DOHH2 (cell line): Measurements from ENCODE around the gene RTTN.

ENCODE experiments used
- H3F3A ChIP-seq: fragments of 200-600 bp; sonication (generic), shearing (Covaris generic); 2 replicates; pipeline ENCODE4 v1.6.0; 2016; ENCODE audit warnings: antibody characterized with exemption, mild to moderate bottlenecking; ENCODE audit not compliant: control insufficient read depth, insufficient read depth
- H3K27ac ChIP-seq: fragments of 200-600 bp; sonication (generic); 2 replicates; pipeline ENCODE4 v1.5.1; 2014; ENCODE audit warnings: low read depth, mild to moderate bottlenecking, low read length, moderate library complexity
- H3K27me3 ChIP-seq: fragments of 200-600 bp; sonication (generic); 2 replicates; pipeline ENCODE4 v1.6.1; 2014; ENCODE audit warnings: mild to moderate bottlenecking, low read length, mixed read lengths; ENCODE audit not compliant: control insufficient read depth
- H3K36me3 ChIP-seq: fragments of 200-600 bp; sonication (generic); 2 replicates; pipeline ENCODE4 v1.6.1; 2014; ENCODE audit warnings: mild to moderate bottlenecking, low read length, moderate library complexity, mixed read lengths; ENCODE audit not compliant: control insufficient read depth
- H3K4me1 ChIP-seq: fragments of 200-600 bp; sonication (generic); 2 replicates; pipeline ENCODE4 v1.6.1; 2014; ENCODE audit warnings: mild to moderate bottlenecking, low read length, mixed read lengths; ENCODE audit not compliant: control insufficient read depth
- H3K4me2 ChIP-seq: fragments of 200-600 bp; sonication (generic); 2 replicates; pipeline ENCODE4 v1.6.0; 2014; ENCODE audit warnings: mild to moderate bottlenecking, low read length, moderate library complexity
- H3K4me3 ChIP-seq: fragments of 200-600 bp; sonication (generic); 2 replicates; pipeline ENCODE4 v1.5.1; 2014; ENCODE audit warnings: mild to moderate bottlenecking, low read length, mixed read lengths
- H3K79me2 ChIP-seq: fragments of 200-600 bp; sonication (generic); 2 replicates; pipeline ENCODE4 v1.6.1; 2014; ENCODE audit warnings: mild to moderate bottlenecking, low read length, mixed read lengths; ENCODE audit not compliant: control insufficient read depth
- H3K9me2 ChIP-seq: fragments of 200-600 bp; sonication (generic); replicated peaks from 2 replicates; pipeline ENCODE4 v1.6.1; 2014; ENCODE audit warnings: mild to moderate bottlenecking, low read length, mixed read lengths; ENCODE audit not compliant: control insufficient read depth
- H3K9me3 ChIP-seq: fragments of 200-600 bp; sonication (generic); 2 replicates; pipeline ENCODE4 v1.6.1; 2014; ENCODE audit warnings: antibody characterized with exemption, low read length, mixed read lengths; ENCODE audit not compliant: control insufficient read depth, insufficient read depth
- H4K20me1 ChIP-seq: fragments of 200-600 bp; sonication (generic); 2 replicates; pipeline ENCODE4 v1.6.0; 2014; ENCODE audit warnings: low read depth, mild to moderate bottlenecking, antibody characterized with exemption, low read length, moderate library complexity; ENCODE audit not compliant: control insufficient read depth, insufficient read depth
- EZH2phosphoT487 ChIP-seq: fragments of 200-600 bp; sonication (generic); IDR thresholded peaks from 2 replicates; pipeline ENCODE4 v1.6.1; 2017; ENCODE audit warnings: borderline replicate concordance, mild to moderate bottlenecking, antibody characterized with exemption, low read length, moderate library complexity, mixed read lengths
- TF ChIP-seq, protein P1 (sequence below): fragments of 200-600 bp; sonication (generic); IDR thresholded peaks from one replicate; pipeline ENCODE4 v1.5.1; 2014; ENCODE audit warnings: antibody characterized with exemption, mild to moderate bottlenecking, low read depth, low read length; ENCODE audit not compliant: poor library complexity, severe bottlenecking

Gene RTTN

GRCh38 chr18:70058916-70059315 is 146.6 kb downstream of the RTTN start:
- H3K79me2 ChIP-seq: no peaks in the 10 kb centered on the region
- no peaks in the 10 kb centered on the region for H3K27me3 ChIP-seq
- no peaks in the 10 kb centered on the region for H3F3A ChIP-seq
- H4K20me1 ChIP-seq: no peaks in the 10 kb centered on the region
- no peaks in the 10 kb centered on the region for H3K4me1 ChIP-seq
- H3K36me3 ChIP-seq: peaks cover 45% of the 10 kb centered on the region
- no peaks in the 10 kb centered on the region for H3K9me3 ChIP-seq
- H3K27ac ChIP-seq: no peak overlapping the region
- H3K4me2 ChIP-seq: no peak overlapping the region
- no peaks in the 10 kb centered on the region for H3K9me2 ChIP-seq
- no peak for TF ChIP-seq EZH2phosphoT487
- TF ChIP-seq, protein P1, sequence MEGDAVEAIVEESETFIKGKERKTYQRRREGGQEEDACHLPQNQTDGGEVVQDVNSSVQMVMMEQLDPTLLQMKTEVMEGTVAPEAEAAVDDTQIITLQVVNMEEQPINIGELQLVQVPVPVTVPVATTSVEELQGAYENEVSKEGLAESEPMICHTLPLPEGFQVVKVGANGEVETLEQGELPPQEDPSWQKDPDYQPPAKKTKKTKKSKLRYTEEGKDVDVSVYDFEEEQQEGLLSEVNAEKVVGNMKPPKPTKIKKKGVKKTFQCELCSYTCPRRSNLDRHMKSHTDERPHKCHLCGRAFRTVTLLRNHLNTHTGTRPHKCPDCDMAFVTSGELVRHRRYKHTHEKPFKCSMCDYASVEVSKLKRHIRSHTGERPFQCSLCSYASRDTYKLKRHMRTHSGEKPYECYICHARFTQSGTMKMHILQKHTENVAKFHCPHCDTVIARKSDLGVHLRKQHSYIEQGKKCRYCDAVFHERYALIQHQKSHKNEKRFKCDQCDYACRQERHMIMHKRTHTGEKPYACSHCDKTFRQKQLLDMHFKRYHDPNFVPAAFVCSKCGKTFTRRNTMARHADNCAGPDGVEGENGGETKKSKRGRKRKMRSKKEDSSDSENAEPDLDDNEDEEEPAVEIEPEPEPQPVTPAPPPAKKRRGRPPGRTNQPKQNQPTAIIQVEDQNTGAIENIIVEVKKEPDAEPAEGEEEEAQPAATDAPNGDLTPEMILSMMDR: no peak
- no peak overlapping the region for H3K4me3 ChIP-seq

- no peaks in the 10 kb centered on the region for H3K4me1 ChIP-seq
- H3K9me2 ChIP-seq: no peaks in the 10 kb centered on the region
- H3K4me3 ChIP-seq: no peak overlapping the region
- H3K36me3 ChIP-seq: peaks cover 15% of the 10 kb centered on the region
- H4K20me1 ChIP-seq: no peaks in the 10 kb centered on the region
- H3K27me3 ChIP-seq: no peaks in the 10 kb centered on the region
- no peak for TF ChIP-seq EZH2phosphoT487
- TF ChIP-seq, protein P1: no peak
- H3K79me2 ChIP-seq: no peaks in the 10 kb centered on the region
- H3K9me3 ChIP-seq: no peaks in the 10 kb centered on the region
- H3F3A ChIP-seq: no peaks in the 10 kb centered on the region
- H3K4me2 ChIP-seq: no peak overlapping the region
- no peak overlapping the region for H3K27ac ChIP-seq
Measured at GRCh38 chr18:70047931-70048603, 157.4 kb downstream of the RTTN start.

DNA sequence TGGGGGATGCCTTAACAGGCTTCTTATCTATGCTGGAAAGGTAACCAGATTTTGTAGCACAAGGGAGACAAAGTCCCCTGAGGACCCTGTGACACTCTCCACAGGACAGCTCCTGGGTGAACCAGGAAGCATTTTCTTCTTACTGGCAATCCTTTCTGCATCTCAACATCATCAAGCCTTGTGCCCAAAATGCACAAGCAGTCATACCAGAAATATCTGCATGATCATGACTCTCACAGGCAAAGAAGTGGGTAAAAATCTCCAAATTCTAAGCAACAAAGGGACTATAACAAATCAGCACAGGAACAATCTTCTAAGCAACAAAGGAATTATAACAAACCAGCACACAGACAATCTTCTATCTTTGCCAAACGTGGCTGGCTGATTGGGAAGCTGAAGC is 158.7 kb downstream of the RTTN start:
- no peaks in the 10 kb centered on the region for H4K20me1 ChIP-seq
- no peak overlapping the region for H3K27ac ChIP-seq
- TF ChIP-seq, protein P1: no peak
- TF ChIP-seq EZH2phosphoT487: no peak
- H3K4me3 ChIP-seq: no peak overlapping the region
- H3K27me3 ChIP-seq: no peaks in the 10 kb centered on the region
- H3K9me2 ChIP-seq: no peaks in the 10 kb centered on the region
- no peaks in the 10 kb centered on the region for H3K4me1 ChIP-seq
- no peaks in the 10 kb centered on the region for H3K79me2 ChIP-seq
- H3K4me2 ChIP-seq: no peak overlapping the region
- H3F3A ChIP-seq: no peaks in the 10 kb centered on the region
- H3K9me3 ChIP-seq: no peaks in the 10 kb centered on the region
- peaks cover 13% of the 10 kb centered on the region for H3K36me3 ChIP-seq
